ENCODE results near the gene NKD1.

The NKD1 gene

DNA sequence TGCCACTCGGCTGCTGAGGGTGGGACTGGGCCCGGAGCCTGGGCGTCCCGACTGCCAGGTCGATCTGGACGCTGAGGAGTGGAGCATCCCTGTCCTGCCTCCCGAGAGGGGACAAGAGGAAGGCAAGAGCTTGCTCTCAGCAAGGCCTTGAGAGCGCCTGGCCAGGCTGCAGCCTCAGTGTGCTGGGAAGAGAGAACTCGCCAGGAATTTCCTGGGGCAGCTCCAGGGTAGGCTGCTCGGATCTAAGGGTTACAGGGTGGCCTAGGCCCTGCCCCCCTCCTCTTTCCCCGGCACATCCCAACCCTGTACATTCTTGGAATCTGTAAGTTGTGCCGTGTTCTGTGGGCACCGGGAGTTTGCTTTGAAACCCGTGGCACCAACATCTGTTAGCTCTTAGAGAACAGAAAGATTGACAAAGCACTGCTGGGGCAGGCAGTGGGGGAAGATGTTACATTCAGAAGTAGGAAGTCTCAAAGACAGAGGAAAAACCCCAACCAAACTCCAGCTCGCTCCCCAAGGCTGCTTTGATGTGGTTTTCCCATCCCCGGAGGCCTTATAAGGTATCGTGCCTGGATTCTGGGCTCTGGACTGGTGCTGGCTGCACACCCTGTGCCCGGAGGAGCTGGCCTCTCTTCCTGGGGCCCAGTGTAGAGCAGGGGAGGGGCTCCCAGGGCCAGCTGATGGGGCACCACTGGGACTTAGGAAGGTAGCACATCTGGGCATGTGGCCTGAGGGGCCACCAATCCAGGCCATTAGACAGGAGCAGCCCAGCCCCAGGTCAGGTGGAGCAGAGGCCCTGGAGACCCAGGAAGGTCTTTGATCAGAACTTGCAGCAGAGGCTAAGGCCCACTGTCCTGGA lies 55.2 kb downstream of the NKD1 start:
- DNase-seq = no peak

GRCh38 chr16:50604065-50604418 lies 55.8 kb downstream of the NKD1 start:
- no peak for DNase-seq

DNA sequence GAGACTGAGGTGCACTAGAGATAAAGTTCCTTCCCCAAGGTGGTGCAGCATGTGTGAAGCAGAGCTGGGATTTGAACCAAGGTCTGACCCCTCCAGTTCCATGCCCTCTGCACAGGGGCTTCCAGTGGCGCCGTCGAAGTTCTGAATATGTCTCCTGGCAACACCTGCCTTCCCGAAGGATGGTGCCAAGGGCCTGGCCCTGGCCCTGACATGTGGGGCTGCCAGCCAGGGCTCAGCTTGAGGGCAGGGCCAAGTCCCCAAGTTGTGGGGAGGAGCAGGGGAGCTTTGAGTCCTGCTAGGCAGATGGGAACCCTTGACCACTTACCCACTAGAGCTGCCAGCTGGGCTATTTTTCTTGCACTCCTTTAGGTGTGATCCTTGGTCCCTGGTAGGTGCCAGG lies 56.4 kb downstream of the NKD1 start:
- no peak for DNase-seq

- no peak for DNase-seq
These were observed 57.7 kb downstream of the NKD1 start for GRCh38 chr16:50605733-50606430.

DNA sequence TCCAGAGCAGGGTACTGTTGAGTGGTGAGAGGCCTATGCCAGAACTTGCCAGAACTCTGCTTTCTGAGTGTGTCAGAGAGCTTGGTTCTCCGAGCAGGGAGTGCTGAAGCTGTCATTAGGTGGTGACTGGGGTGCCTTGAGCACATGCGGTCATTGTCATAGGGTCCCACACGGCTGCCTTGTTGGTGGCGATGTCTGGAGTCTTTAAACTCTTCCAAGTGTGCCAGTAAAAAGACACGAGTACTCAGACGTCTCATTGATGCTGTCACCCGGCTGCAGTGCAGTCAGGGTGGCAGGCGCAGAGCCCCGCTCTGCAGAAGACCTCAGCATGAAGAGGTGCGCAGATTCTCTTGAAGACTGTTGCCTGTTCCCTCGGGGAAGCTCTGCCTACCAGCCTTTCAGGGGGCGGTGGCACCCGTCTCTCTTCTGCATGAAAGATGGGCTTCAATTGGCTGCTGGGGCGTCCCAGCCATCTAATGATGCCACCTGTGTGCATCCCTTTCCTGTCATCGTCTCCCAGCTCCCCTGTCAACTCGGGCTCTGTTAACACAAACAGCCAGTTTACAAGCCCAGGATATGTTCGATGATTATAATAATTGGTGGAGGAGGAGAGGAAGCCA lies 58.3 kb downstream of the NKD1 start:
- DNase-seq = no peak

- DNase-seq = no peak
These were observed 58.8 kb downstream of the NKD1 start for GRCh38 chr16:50607051-50607431.

DNA sequence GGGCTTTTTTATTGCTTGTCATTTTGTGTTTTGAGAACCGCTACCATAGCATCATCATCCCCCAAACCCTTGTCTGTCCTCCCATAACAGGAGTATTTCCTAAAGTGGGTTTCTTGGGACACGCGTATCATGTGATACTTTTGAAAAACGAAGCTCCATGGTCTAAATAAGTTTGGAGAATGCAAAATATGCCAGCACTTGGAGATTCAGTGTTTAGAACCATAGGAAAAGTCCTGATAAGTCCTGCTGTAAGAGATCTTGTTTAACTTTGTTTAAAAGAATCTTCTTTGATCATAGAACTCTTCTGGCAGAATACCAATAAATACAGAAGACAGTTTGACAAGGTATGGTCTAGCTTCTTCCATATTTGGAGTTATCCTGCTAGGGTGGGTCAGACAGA lies 59.3 kb downstream of the NKD1 start:
- no peak for DNase-seq

GRCh38 chr16:50607970-50608557 lies 59.9 kb downstream of the NKD1 start:
- no peak for DNase-seq

- DNase-seq = no peak
These were observed 60.9 kb downstream of the NKD1 start for GRCh38 chr16:50609049-50609448.

DNA sequence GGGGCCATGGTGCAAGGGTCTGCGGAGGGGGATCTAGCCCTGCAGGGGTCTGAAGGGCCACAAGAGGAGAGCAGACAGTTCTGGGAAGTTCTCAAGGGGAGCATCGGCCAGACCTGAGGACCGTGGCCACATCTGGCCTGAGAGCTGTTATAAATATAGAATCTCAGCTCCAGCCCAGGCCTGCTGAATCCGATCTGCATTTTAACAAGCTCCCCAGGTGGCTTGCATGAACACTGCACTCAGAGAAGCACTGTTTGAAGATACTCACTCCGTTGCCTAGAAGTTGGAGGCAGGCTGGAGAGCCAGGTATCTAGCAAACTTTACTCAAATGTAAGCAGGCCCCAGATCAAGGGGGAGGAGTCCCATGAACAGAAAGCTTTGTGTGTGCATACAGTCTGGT lies 61.3 kb downstream of the NKD1 start:
- DNase-seq = no peak

DNA sequence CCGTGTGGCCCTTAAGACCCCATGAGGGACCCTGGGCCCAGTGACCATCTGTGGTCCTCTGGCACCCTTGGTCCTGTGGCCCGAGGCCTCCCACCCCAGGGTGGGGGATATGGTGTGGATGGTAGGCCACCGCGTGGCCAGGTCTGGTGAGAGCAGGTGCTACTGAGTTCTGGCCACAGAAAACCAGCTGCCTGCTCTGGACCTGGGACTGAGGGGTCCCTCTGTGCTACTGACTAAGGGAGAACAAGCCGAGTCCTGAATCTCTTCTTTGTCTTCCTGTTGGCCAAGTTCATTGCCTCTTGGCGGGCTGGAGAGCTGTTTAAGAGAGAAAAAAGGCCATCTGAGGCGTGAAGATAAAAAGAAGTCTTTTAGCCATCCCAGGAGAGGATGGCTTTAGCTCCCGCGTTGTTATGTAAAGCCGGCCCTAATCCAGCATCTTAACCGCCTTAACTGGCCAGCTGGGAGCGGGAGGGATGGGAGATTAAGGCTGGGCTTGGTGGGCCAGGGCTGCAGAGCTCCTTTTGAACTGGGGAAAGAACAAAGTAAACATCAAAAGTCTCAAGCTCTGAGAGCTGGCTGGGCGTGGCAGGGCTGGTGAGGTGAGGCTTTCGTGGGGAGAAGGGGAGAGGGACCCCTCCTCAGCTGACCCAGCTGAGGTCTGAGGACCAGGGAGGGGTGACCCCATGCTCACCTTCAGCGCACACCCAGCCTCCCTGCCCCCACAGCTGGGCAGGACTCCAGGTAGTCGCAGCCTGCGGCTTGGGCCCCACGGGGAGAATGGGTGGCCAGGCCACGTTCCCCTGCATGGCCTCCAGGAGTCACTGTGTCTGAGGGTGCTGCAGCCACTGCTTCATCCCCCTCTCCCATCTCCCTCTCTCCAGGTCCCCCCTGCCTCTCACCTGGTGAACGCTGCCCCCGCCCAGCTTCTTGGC lies 62.4 kb downstream of the NKD1 start:
- DNase-seq = no peak

DNA sequence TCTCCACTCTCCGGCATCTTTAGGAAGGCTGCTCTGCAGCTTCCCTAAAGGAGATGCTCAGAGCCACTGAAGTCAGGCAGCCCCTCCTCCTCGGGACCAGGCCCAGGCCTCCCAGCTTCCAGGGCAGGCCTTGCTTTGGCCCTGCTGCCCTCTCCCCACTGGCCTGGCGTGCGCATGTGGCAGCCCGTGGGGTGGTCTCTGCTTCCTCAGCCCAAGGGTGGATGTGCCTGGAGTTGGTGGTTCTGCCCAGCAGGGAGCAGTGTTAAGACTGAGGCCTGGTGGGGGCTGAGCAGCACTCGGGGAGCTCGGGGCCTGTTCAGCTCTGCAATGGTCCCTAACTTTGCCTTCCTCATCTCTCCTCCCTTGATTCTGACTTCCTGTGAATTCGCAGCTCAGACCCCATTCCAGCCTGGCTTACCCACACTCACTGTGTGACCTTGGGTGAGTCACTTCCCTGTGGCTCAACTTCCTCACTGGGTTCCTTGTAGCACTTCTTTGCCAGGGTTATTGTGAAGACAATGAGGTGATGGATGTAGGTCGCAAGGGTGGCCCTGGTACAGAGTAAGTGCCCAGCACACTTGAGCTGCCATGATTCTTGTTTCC lies 63.2 kb downstream of the NKD1 start:
- DNase-seq = no peak

GRCh38 chr16:50611995-50612848 lies 64.0 kb downstream of the NKD1 start:
- DNase-seq = no peak

DNA sequence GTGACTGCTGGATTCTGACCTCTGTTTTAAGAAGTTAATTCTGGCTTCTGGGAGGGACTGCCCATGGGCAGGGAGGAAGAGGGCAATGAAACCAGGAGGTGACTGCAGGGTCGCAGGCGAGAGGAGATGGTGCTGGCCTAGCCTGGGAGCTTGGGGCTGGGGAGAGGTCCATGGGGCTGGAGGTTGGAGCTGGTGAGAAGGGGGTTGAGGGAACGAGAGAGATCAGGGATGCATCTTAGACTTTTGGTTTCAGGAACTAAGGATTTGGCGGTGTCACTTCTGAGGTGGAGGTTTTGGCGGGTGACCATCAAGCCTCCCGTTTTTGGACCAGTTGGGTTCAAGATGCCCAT lies 64.6 kb downstream of the NKD1 start:
- no peak for DNase-seq

DNA sequence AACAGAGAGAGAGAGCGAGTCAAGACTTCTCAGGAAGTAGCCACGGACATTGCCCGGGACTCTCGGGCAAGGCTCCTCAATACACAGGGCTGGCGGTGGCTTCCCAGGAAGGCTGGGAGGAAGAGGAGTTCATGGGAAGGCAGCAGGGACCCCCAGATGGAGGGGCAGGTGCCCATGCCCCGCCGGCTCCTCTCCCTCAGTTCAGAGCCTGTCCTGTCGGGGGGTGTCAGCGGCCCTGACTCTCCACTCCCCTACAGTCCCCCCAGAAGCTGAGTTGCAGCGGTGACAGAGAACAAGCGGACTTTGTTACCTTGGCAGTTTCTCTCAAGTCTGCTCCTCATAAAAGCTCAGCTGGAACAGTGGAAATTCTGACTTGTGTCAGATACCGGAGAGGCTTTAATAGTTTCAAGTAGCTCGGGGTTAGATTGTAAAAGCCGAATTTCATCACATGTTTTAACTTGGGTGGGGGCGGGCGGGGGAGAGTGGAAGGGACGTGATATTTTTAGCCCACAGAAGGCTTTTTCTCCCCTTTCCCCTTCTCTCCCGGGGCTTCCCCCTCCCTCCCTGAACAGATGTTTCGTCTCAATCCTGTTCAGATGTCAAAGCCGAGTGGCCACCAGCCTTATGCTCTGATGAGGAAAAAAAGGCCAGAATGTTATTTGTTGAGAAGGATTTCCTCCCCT lies 65.2 kb downstream of the NKD1 start:
- DNase-seq = no peak

GRCh38 chr16:50613964-50614474 lies 65.8 kb downstream of the NKD1 start:
- DNase-seq = no peak

GRCh38 chr16:50614955-50615724 lies 66.9 kb downstream of the NKD1 start:
- DNase-seq = no peak

DNA sequence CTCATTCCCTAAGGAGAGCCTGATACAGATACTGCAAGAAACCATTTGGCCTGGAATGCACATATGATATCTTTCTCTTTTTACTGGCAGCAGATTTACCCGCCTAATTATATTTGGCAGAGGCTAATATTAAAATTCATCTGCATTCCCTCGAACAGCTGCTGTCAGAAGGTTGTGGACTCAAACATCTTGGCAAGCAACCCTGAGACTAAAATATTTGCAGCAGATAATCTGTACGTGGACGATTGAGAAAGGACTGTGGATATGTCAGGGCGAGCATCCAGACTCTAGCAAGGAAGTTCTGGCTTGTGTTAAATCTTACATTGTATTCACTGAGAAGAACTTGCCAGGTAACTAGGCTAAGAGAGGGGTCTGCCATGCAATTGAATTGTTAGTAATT lies 67.7 kb downstream of the NKD1 start:
- no peak for DNase-seq

GRCh38 chr16:50616386-50616785 lies 68.2 kb downstream of the NKD1 start:
- DNase-seq = no peak
